ENCODE results near the gene RPGRIP1L.
"Not testable (repeated sequence)": the region's sequence is repeated elsewhere in the genome, so short reads cannot be mapped to it uniquely, and the experiment has no call there.

RPGRIP1L gene

GRCh38 chr16:53712065-53712464, 8.4 kb upstream of the RPGRIP1L start:
- no peak for DNase-seq (ENCODE audit: low read depth, low spot score)

GRCh38 chr16:53711390-53711789, 7.7 kb upstream of the RPGRIP1L start:
- DNase-seq (ENCODE audit: low read depth, low spot score), result no peak

DNA sequence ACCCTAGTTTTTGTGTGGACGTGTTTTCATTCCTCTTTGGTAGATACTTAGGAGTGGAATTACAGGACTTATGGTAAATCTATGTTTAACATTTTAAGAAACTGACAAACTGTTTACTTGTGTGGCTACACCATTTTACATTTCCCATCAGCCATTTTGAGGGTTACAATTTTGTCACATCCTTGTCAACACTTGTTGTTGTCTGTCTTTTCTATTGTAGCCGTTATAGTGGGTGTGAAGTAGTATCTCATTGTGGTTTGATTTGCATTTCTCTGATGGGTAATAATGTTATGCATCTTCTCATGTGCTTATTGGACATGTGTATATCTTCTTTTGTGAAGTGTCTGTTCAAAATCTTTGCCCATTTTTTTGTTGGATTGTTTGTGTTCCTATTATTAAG, 4.8 kb upstream of the RPGRIP1L start:
- no peak for DNase-seq (ENCODE audit: low read depth, low spot score)

DNA sequence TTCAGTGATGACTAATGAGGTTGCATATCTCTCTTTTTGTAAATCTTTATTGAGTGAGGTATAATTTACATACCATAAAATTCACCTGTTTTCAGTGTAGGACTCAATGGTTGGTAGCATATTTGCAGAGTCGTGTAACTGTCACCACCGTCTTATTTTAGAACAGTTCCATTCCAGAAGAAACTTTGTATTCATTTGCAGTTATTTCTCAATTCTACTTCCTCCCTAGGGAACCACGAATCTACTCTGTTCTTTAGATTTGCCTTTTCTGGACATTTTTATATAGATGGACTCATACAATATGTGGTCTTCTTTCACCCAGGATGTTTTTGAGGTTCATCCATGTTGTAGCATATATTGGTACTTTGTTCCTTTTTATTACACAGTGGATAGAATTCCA, 4.0 kb upstream of the RPGRIP1L start:
- no peak for DNase-seq (ENCODE audit: low read depth, low spot score)

- DNase-seq (ENCODE audit: low read depth, low spot score), result no peak
Measured at GRCh38 chr16:53704445-53704813, 770 bp upstream of the RPGRIP1L start.

DNA sequence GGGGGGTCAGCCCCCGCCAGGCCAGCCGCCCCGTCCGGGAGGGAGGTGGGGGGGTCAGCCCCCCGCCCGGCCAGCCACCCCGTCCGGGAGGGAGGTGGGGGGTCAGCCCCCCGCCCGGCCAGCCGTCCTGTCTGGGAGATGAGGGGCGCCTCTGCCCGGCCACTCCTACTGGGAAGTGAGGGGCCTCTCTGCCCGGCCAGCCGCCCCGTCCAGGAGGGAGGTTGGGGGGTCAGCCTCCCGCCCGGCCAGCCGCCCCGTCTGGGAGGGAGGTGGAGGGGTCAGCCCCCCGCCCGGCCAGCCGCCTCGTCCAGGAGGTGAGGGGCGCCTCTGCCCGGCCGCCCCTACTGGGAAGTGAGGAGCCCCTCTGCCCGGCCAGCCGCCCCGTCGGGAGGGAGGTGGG, 5.4 kb downstream of the RPGRIP1L start:
- not testable (repeated sequence) for DNase-seq (ENCODE audit: low read depth, low spot score)

- no peak for DNase-seq (ENCODE audit: low read depth, low spot score)
Measured at GRCh38 chr16:53695070-53695469, 8.6 kb downstream of the RPGRIP1L start.

- DNase-seq (ENCODE audit: low read depth, low spot score), result no peak
Measured at GRCh38 chr16:53693320-53693719, 10.3 kb downstream of the RPGRIP1L start.

DNA sequence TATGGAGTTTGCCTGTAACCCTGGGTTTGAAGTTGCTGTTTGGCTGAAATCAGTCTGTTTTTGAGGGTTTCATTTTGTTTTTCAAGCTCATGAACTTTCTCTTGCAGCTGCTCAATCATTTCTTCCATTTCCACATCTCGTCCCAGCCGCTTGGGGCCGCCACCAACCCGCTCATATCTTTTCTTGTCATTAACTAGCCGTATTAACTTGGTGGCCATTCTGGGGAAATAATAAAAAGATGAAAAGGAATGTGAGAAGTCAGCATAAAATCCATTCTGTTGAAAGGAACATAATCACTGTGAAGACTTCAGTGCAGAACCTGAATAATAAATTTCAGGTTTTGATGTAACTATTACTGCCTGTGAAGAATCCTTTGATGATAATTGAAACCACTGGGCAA, 11.5 kb downstream of the RPGRIP1L start:
- no peak for DNase-seq (ENCODE audit: low read depth, low spot score)

GRCh38 chr16:53690771-53691170, 12.9 kb downstream of the RPGRIP1L start:
- DNase-seq (ENCODE audit: low read depth, low spot score), result no peak

- no peak for DNase-seq (ENCODE audit: low read depth, low spot score)
Measured at GRCh38 chr16:53689636-53690035, 14.0 kb downstream of the RPGRIP1L start.

- no peak for DNase-seq (ENCODE audit: low read depth, low spot score)
Measured at GRCh38 chr16:53686710-53687109, 16.9 kb downstream of the RPGRIP1L start.

GRCh38 chr16:53685334-53685733, 18.3 kb downstream of the RPGRIP1L start:
- DNase-seq (ENCODE audit: low read depth, low spot score), result not testable (repeated sequence)

DNA sequence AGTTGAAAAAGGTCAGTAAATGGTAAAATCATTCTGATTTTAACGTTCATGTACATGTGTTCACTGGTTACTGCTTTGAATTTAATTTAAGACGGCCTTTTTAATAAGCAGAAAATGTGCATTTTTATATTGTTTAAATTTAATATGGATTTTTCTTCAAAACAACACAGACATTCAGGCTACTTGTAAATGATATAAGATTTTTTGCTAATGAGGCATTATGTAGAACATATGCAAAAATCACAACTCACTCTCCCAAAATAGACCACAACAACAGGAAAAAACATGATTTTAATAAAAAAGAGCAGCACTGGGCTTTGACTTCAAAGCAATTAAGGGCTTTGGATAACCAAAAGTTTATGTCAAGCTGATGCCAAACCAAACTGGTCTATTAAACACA, 22.3 kb downstream of the RPGRIP1L start:
- DNase-seq (ENCODE audit: low read depth, low spot score), result no peak

DNA sequence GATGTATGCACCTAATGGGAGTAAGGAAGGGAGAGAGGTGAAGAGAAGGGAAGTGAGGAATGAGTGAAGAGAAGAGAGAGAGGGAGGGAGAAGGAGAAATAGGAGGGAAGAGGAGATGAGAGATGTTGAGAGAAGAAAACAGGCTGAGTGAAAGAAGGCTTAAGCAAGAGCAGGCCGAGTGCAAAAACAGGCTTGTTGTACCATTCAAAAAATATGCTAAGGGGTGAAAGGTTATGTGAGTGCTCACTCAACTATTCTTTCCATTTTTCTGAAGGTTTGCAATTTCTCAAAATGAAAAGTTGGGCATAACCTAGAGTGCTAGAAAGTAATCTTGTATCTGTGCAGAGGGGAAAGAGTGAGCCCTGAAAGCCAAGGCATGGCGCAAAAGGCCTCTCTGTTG, 22.9 kb downstream of the RPGRIP1L start:
- DNase-seq (ENCODE audit: low read depth, low spot score), result no peak

DNA sequence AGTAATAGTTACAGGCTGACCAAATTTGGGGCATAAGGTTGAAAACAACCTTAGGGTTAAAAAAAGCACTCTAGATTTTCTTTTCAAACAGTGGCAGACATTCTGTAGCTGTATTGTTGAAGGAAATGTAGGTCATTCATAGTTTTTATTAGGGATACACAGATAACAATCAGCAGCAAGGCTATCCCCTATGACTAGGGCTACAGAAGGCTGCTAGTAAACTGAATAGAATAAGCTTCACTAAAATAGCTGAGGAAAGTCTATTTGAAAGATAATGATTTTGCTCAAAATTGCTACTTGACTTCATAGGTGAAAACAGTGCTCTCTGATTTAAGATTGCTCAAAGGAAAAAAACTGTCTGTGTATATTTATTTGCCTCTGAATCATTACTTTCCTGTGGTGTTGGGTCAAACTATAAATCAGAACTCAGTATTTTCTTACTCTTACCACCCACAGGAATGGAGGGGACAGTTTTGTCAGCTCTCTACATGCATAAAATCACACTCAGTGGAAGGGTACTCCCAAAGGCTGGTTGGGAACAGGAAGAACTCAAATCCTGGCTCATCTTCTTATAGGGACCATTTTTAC, 24.8 kb downstream of the RPGRIP1L start:
- no peak for DNase-seq (ENCODE audit: low read depth, low spot score)

DNA sequence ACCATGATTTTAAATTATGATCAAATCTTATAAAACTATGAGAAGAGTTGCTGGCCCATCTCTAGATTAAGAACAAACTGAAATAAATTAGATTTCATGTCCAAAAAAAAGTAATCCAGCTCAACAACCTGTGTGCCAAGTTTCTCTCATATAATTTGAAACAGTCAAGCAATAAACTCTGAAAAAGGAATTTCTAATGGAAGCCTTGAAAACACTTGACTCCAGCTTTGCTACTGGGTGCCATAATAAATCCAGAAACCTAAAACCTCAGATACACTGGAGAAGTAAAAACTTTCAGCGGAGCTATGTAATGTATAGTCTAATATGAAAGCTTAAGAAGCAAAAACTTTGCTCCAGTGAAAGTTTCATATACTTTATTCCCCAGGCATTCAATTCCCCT, 25.5 kb downstream of the RPGRIP1L start:
- DNase-seq (ENCODE audit: low read depth, low spot score), result no peak

- no peak for DNase-seq (ENCODE audit: low read depth, low spot score)
Measured at GRCh38 chr16:53673189-53673588, 30.5 kb downstream of the RPGRIP1L start.

DNA sequence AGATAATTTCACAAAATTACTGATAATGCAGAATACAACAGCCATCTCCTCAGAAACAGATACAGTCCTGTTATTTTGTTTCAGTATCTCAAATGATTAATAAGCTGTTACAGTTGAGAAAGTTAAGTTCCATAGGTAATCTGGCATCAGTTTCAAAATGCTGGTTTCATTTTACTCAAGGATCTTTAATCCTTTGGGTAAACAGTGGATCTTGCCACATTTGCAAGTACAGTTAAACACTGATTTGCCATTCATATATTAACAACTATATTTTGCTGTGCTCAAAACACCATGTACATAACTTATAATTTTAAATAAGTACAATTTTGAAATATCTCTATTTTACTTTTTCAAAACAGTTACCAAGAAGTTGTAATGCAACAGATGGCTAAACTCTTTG, 31.2 kb downstream of the RPGRIP1L start:
- no peak for DNase-seq (ENCODE audit: low read depth, low spot score)

DNA sequence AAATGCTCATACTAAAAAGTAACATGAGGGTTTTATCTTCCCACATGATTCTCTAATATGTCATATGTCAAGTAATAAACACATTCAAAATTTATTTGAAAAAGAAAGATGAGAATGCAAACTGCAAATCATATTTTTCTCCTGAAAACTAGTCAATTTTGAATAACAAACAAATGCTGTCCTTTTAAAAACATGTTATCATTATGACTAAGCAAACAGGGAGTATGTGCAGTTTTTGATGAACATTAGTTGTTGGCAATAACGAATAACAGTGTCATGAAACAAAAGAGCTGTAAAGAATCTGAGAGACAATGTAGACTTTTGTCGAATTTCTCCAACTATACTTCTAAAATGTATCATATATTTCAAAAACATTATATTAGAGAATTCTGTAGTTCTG, 34.8 kb downstream of the RPGRIP1L start:
- DNase-seq (ENCODE audit: low read depth, low spot score), result no peak

GRCh38 chr16:53666786-53667415, 36.8 kb downstream of the RPGRIP1L start:
- no peak for DNase-seq (ENCODE audit: low read depth, low spot score)

DNA sequence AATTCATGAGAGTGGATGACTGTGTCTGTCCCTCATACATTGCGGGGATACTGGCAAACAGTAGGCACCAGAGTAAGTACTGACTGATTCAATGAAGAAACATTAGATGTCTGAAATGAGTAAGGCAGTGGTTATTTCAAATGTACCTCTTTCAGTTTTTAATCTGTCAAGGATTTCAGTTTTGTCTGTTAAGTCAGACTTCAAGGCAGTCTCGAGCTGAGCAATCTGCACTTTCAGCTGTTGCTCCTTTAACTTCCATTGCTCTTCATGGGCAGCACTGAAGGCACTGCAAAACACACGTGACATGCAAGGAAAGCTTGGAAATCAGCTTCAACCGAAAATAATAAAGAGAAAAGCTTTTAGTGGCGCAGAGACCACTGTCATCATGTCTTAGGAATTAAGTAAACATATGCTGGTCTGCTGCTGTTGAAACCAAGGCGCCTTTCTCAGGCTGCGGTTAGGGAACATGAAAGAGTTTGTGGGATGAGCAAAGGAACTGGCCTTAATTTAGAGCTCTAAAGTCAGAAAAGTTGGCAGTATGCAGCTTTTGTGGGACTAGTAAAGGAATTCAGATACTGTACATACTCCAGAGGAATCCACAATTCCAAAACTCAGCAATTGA, 38.8 kb downstream of the RPGRIP1L start:
- no peak for DNase-seq (ENCODE audit: low read depth, low spot score)

- no peak for DNase-seq (ENCODE audit: low read depth, low spot score)
Measured at GRCh38 chr16:53662072-53662471, 41.6 kb downstream of the RPGRIP1L start.
